Measurements from ENCODE around the gene TUNAR. TPM values are rescaled to one million over a fixed set of nuclear protein-coding genes. Genes with fewer than 3 reads are reported as not detected.

Gene TUNAR
- 0.10 and 0.54 TPM in 2 replicates for total RNA-seq (2014; rRNA removed; shearing (Covaris generic))
- 0.17 TPM in 1 of 2 replicates, not detected in the other for total RNA-seq (2022)
- percentile 15 among the genes with signal in this experiment for Bru-seq, nascent RNA
- BruChase-seq, experiment 1, labeled RNA remaining after a 6-hour chase: percentile 11 among the genes with signal in this experiment
- BruChase-seq, experiment 2, labeled RNA remaining after a 2-hour chase: percentile 10 among the genes with signal in this experiment
- long read RNA-seq: 0 reads

DNA sequence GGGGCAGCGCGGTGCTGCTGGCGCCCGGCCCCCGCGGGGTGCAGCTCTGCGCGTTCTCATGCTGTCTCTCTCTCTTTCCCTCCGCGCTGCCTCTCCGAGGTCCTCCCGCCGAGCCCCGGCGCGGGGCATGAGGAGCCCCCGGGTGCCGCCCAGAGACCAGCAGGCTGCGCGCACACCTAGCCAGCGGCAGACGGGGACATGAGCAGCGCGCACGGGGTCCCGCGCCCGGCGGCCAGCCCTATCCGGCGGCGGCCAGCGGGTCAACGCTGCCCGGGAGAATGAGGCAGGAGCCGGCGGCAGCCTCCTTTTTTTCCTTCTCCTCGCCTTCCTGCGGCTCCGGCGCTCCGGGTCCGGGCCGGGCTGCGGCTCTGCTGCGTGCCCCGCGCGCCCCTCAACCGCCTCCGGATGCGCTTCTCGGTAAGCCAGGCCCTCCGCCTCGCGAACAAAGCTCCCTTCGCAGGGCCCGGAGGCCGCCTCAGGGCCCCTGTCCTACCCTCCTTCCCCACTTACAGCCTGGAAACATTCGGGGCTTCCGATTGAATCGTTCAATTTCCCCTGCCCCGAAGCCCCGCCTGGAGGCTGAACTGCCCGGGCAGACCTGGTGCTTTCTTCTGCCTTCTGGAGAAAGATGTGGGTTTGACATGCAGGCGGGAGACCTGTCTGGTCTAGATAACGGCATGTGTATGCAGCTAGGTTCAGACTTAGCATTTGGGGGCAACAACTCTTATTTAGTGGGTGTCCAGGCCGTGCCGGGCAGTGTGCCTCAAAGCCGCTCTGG, at the start of gene TUNAR:
TSS of gene TUNAR (plus strand) at position 72 of the 778 bp plus-strand sequence.
- Histone ChIP-seq H3K4me2 (ENCODE audit: low read length) (no peak within 1 kb of the TSS), H3K9me3 (ENCODE audit: low read length) (no peaks in the 10 kb centered on the region), H3K4me3 (ENCODE audit: low read depth, low read length, poor library complexity, severe bottlenecking) (no peak within 1 kb of the TSS), H3K36me3 (ENCODE audit: insufficient read depth, low read length) (no peaks in the 10 kb centered on the region), H3K9me2 (ENCODE audit: insufficient read depth, low read length) (no peaks in the 10 kb centered on the region), H3K27ac (ENCODE audit: low read depth, low read length, poor library complexity, severe bottlenecking) (no peak within 1 kb of the TSS), H3K79me2 (ENCODE audit: insufficient read depth, low read depth, low read length) (no peaks in the 10 kb centered on the region), H4K20me1 (ENCODE audit: insufficient read depth, low read length) (no peaks in the 10 kb centered on the region), H3K4me1 (ENCODE audit: insufficient read depth, low read length, poor library complexity, severe bottlenecking) (peaks cover 7% of the 10 kb centered on the region), H2AFZ (ENCODE audit: low read length) (no peak within 1 kb of the TSS)
- CTCF ChIA-PET (ENCODE audit: unreplicated experiment): no interaction called here
- BruUV-seq (replicated peaks): no TSS peak
- no peak for DNase-seq (ENCODE audit: low spot score)
- POLR2A ChIA-PET: no interaction called here
- intact Hi-C loops (cut with micrococcal nuclease; ENCODE audit: unreplicated experiment): no loop called here
- TF ChIP-seq EZH2phosphoT487 (IDR thresholded peaks at IDR 0.05; ENCODE audit: borderline replicate concordance, low read depth, low read length) (no peak), CTCF (conservative IDR thresholded peaks at IDR 0.05; ENCODE audit: low read length) (no peak)

GRCh38 chr14:95828649-95829265, 47.9 kb upstream of the TUNAR start:
- no peaks in the 10 kb centered on the region for H3K9me2 ChIP-seq (ENCODE audit: insufficient read depth, low read length)
- no peak for TF ChIP-seq CTCF (conservative IDR thresholded peaks at IDR 0.05; ENCODE audit: low read length)
- TF ChIP-seq EZH2phosphoT487 (IDR thresholded peaks at IDR 0.05; ENCODE audit: borderline replicate concordance, low read depth, low read length): no peak
- H3K27ac ChIP-seq (ENCODE audit: low read depth, low read length, poor library complexity, severe bottlenecking): no peak overlapping the region
- H4K20me1 ChIP-seq (ENCODE audit: insufficient read depth, low read length): no peaks in the 10 kb centered on the region
- no peak overlapping the region for H2AFZ ChIP-seq (ENCODE audit: low read length)
- ChIA-PET CTCF (ENCODE audit: unreplicated experiment) (no interaction called here), POLR2A (no interaction called here)
- intact Hi-C loops (cut with micrococcal nuclease; ENCODE audit: unreplicated experiment): no loop called here
- no peaks in the 10 kb centered on the region for H3K9me3 ChIP-seq (ENCODE audit: low read length)
- no peaks in the 10 kb centered on the region for H3K79me2 ChIP-seq (ENCODE audit: insufficient read depth, low read depth, low read length)
- DNase-seq (ENCODE audit: low spot score): no peak
- H3K4me3 ChIP-seq (ENCODE audit: low read depth, low read length, poor library complexity, severe bottlenecking): no peak overlapping the region
- no peaks in the 10 kb centered on the region for H3K36me3 ChIP-seq (ENCODE audit: insufficient read depth, low read length)
- no TSS peak for BruUV-seq (replicated peaks)
- no peaks in the 10 kb centered on the region for H3K4me1 ChIP-seq (ENCODE audit: insufficient read depth, low read length, poor library complexity, severe bottlenecking)
- H3K4me2 ChIP-seq (ENCODE audit: low read length): no peak overlapping the region

Data from OCI-LY7 (cell line).